HCT116 (cell line): ENCODE results near the gene FGG. TPM values are rescaled to one million over a fixed set of nuclear protein-coding genes. Genes with fewer than 3 reads are reported as not detected.

ENCODE experiments used
- ATAC-seq: fragments of 200-7000 bp; cut with Tn5 transposase; 2 replicates; pipeline ENCODE4 v1.9.1; 2020; ENCODE audit warnings: mild to moderate bottlenecking, moderate library complexity
- BruUV-seq: library from RNA; stranded (reverse); fragments of 400-500 nt; replicated peaks from 2 replicates; lab custom pipeline; 2021; lab: Mats Ljungman, UMichigan
- CTCF ChIA-PET: fragments of 300-600 bp; sonication (Branson Sonifier 250); formaldehyde crosslinking; loops from one replicate; lab custom pipeline; 2021; ENCODE audit warnings: antibody characterized with exemption; lab: Charles Lee
- POLR2A ChIA-PET: fragments of 300-600, 350-600 bp; sonication (Branson Sonifier 250); formaldehyde crosslinking; loops from one replicate; lab custom pipeline; 2021; ENCODE audit warnings: antibody characterized with exemption; lab: Charles Lee
- RAD21 ChIA-PET, 2 experiments: fragments of 300-600 bp; sonication (Branson Sonifier 250); formaldehyde crosslinking; loops; one replicate each; lab custom pipeline; 2023; ENCODE audit warnings: low total read pairs in 2 of 2; ENCODE audit not compliant: uncharacterized antibody in 2 of 2, unreplicated experiment in 2 of 2, low non-redundant PET in 1 of 2; lab: Charles Lee
- DNase-seq: peaks from one replicate; pipeline ENCODE4 v3.0.0-alpha.2; 2010; ENCODE audit warnings: low read depth, low spot score
- H2AFZ ChIP-seq: fragments of 200-600 bp; shearing (Covaris generic), sonication (generic); 2 replicates; pipeline ENCODE4 v1.6.1; 2017; ENCODE audit warnings: low read depth, mixed run types, mixed read lengths, antibody characterized with exemption, low read length; ENCODE audit not compliant: poor library complexity, severe bottlenecking
- H3K27ac ChIP-seq: 2 replicates; pipeline ENCODE4 v1.5.1; 2012; ENCODE audit warnings: low read depth, low read length
- H3K27me3 ChIP-seq: fragments of 200-600 bp; sonication (generic); 2 replicates; pipeline ENCODE4 v1.6.1; 2016; ENCODE audit warnings: mixed run types, low read length, mixed read lengths; ENCODE audit not compliant: insufficient read depth
- H3K36me3 ChIP-seq, 2 experiments: fragments of 200-500 bp in 1 of 2; fragments of 200-600 bp in 1 of 2; sonication (Bioruptor generic) in 1 of 2; sonication (generic) in 1 of 2; 2 replicates each; pipeline versions ENCODE4 v1.5.1 to v1.6.1; 2014 to 2016; ENCODE audit warnings: low read length in 2 of 2, inconsistent platforms in 1 of 2, mixed read lengths in 1 of 2, mixed run types in 1 of 2; ENCODE audit not compliant: insufficient read depth in 2 of 2, control insufficient read depth in 1 of 2
- H3K4me1 ChIP-seq, 2 experiments: fragments of 200-600 bp in 1 of 2; sonication (generic) in 1 of 2; 2 replicates each; pipeline versions ENCODE4 v1.5.1 to v1.6.1; 2012 to 2017; ENCODE audit warnings: low read length in 2 of 2, inconsistent platforms in 1 of 2, mild to moderate bottlenecking in 1 of 2, mixed read lengths in 1 of 2, mixed run types in 1 of 2, moderate library complexity in 1 of 2; ENCODE audit not compliant: insufficient read depth in 2 of 2, control insufficient read depth in 1 of 2
- H3K4me2 ChIP-seq: fragments of 200-600 bp; sonication (generic); 2 replicates; pipeline ENCODE4 v1.6.1; 2017; ENCODE audit warnings: mixed run types, low read length, mixed read lengths
- H3K4me3 ChIP-seq, 2 experiments: fragments of 200-600 bp in 1 of 2; sonication (generic) in 1 of 2; replicated peaks in 1 of 2; 2 replicates each; pipeline ENCODE4 v1.5.1; 2011 to 2016; ENCODE audit warnings: low read length in 2 of 2, control low read depth in 1 of 2, low read depth in 1 of 2, mild to moderate bottlenecking in 1 of 2, mixed read lengths in 1 of 2, mixed run types in 1 of 2
- H3K79me2 ChIP-seq: fragments of 200-600 bp; sonication (generic); 2 replicates; pipeline ENCODE4 v1.6.1; 2017; ENCODE audit warnings: mild to moderate bottlenecking, mixed run types, low read length, moderate library complexity, mixed read lengths; ENCODE audit not compliant: insufficient read depth
- H3K9ac ChIP-seq: fragments of 200-600 bp; sonication (generic); 2 replicates; pipeline ENCODE4 v1.6.1; 2016; ENCODE audit warnings: low read length, mixed read lengths
- H3K9me2 ChIP-seq: fragments of 200-600 bp; sonication (generic), shearing (Covaris generic); 2 replicates; pipeline ENCODE4 v1.6.1; 2017; ENCODE audit warnings: mixed run types, mild to moderate bottlenecking, moderate library complexity; ENCODE audit not compliant: insufficient read depth
- H3K9me3 ChIP-seq, 2 experiments: fragments of 200-500 bp in 1 of 2; fragments of 200-600 bp in 1 of 2; sonication (Bioruptor generic) in 1 of 2; sonication (generic) in 1 of 2; 2 replicates each; pipeline ENCODE4 v1.6.1; 2014 to 2017; ENCODE audit warnings: low read length in 2 of 2, mixed read lengths in 2 of 2, inconsistent platforms in 1 of 2, low read depth in 1 of 2, mild to moderate bottlenecking in 1 of 2, mixed run types in 1 of 2, moderate library complexity in 1 of 2; ENCODE audit not compliant: control insufficient read depth in 1 of 2, insufficient read depth in 1 of 2
- H4K20me1 ChIP-seq: fragments of 200-600 bp; sonication (generic), shearing (Covaris generic); 2 replicates; pipeline ENCODE4 v1.6.1; 2017; ENCODE audit warnings: mixed run types, mild to moderate bottlenecking, moderate library complexity; ENCODE audit not compliant: insufficient read depth
- ATF3 ChIP-seq: IDR thresholded peaks from 2 replicates; pipeline ENCODE4 v1.6.1; 2012
- CBX3 ChIP-seq: IDR thresholded peaks from 2 replicates; pipeline ENCODE4 v1.6.1; 2012; ENCODE audit warnings: low read depth
- CEBPB ChIP-seq: IDR thresholded peaks from 2 replicates; pipeline ENCODE4 v1.6.1; 2012; ENCODE audit warnings: low read depth
- CTCF ChIP-seq, 3 experiments: fragments of 200-600 bp in 1 of 3; sonication (generic) in 1 of 3; IDR thresholded peaks in 2 of 3; conservative IDR thresholded peaks in 1 of 3; 2 replicates each; pipeline ENCODE4 v1.5.1; 2012 to 2017; ENCODE audit warnings: low read depth in 2 of 3, low read length in 2 of 3, antibody characterized with exemption in 1 of 3, borderline replicate concordance in 1 of 3, control low read depth in 1 of 3, mild to moderate bottlenecking in 1 of 3, mixed read lengths in 1 of 3, mixed run types in 1 of 3, moderate library complexity in 1 of 3; ENCODE audit not compliant: insufficient read depth in 1 of 3
- ELF1 ChIP-seq: IDR thresholded peaks from 2 replicates; pipeline ENCODE4 v1.6.1; 2012; ENCODE audit warnings: low read depth, borderline replicate concordance
- EZH2 ChIP-seq: fragments of 200-600 bp; sonication (generic); IDR thresholded peaks from 2 replicates; pipeline ENCODE4 v1.6.1; 2017; ENCODE audit warnings: antibody characterized with exemption, mixed run types
- EZH2phosphoT487 ChIP-seq: fragments of 200-600 bp; IDR thresholded peaks from 2 replicates; pipeline ENCODE4 v1.6.1; 2018; ENCODE audit warnings: antibody characterized with exemption, borderline replicate concordance
- FOSL1 ChIP-seq: IDR thresholded peaks from 2 replicates; pipeline ENCODE4 v1.6.1; 2012; ENCODE audit warnings: low read depth
- JUND ChIP-seq: IDR thresholded peaks from 2 replicates; pipeline ENCODE4 v1.6.1; 2012
- POLR2A ChIP-seq: IDR thresholded peaks from 2 replicates; pipeline ENCODE4 v1.7.0; 2011; ENCODE audit warnings: borderline replicate concordance; ENCODE audit not compliant: insufficient read depth, insufficient read length; ENCODE audit errors: extremely low read depth
- POLR2AphosphoS5 ChIP-seq: IDR thresholded peaks from 2 replicates; pipeline ENCODE4 v1.6.1; 2011; ENCODE audit warnings: mild to moderate bottlenecking, low read depth, low read length, moderate library complexity
- RAD21 ChIP-seq: IDR thresholded peaks from 2 replicates; pipeline ENCODE4 v1.6.1; 2012; ENCODE audit warnings: low read depth, mild to moderate bottlenecking
- REST ChIP-seq: IDR thresholded peaks from 2 replicates; pipeline ENCODE4 v1.6.1; 2012; ENCODE audit warnings: low read depth
- SIN3A ChIP-seq: IDR thresholded peaks from 2 replicates; pipeline ENCODE4 v1.6.1; 2012; ENCODE audit warnings: low read depth
- SP1 ChIP-seq: IDR thresholded peaks from 2 replicates; pipeline ENCODE4 v1.6.1; 2012; ENCODE audit warnings: low read depth
- SRF ChIP-seq: IDR thresholded peaks from 2 replicates; pipeline ENCODE4 v1.6.1; 2012; ENCODE audit warnings: low read depth
- YY1 ChIP-seq: IDR thresholded peaks from 2 replicates; pipeline ENCODE4 v1.6.1; 2011; ENCODE audit warnings: low read length, low read depth, moderate library complexity, mild to moderate bottlenecking; ENCODE audit not compliant: insufficient replicate concordance; ENCODE audit errors: extremely low read depth
- ZFX ChIP-seq: fragments of 450-650 bp; IDR thresholded peaks from 2 replicates; pipeline ENCODE4 v1.6.1; 2017
- intact Hi-C: fragments of 100-400 bp; cut with micrococcal nuclease; formaldehyde crosslinking; loops from 2 replicates; pipeline ENCODE4 v1.10.0; 2022
- total RNA-seq: library from RNA; stranded (reverse); gene quantifications from one replicate; pipeline ENCODE4 v1.2.1, GENCODE V29; 2021; ENCODE audit not compliant: unreplicated experiment
- TF ChIP-seq, protein P1 (sequence below): IDR thresholded peaks from 2 replicates; pipeline ENCODE4 v1.6.1; 2011; ENCODE audit warnings: mild to moderate bottlenecking, low read length, moderate library complexity; ENCODE audit not compliant: insufficient replicate concordance; ENCODE audit errors: extremely low read depth
- TF ChIP-seq, protein P2 (sequence below): IDR thresholded peaks from 2 replicates; pipeline ENCODE4 v1.6.1; 2012

The FGG gene
- total RNA-seq, 1 experiment from 2014 or later, result 2.7 TPM

GRCh38 chr4:154626793-154627484 lies 14.5 kb upstream of the FGG start:
- H3K9ac ChIP-seq, result peak overlapping the region; percentile 43
- RAD21 ChIA-PET, result no interaction called here
- TF ChIP-seq CBX3, result peak; percentile 87; the same call in 1 of the 2 replicates
- peak; percentile 33 for TF ChIP-seq YY1
- peak; percentile 77 to 98 (median 77) for TF ChIP-seq CTCF (IDR thresholded peaks at IDR 0.05 in 2 of 3, conservative IDR thresholded peaks at IDR 0.05 in 1 of 3; ENCODE audit: borderline replicate concordance in 1 of 3, insufficient read depth in 1 of 3, low read depth in 2 of 3, low read length in 2 of 3)
- TF ChIP-seq SIN3A, result no peak
- no peak for TF ChIP-seq ATF3
- no peak for TF ChIP-seq CEBPB
- no peak for TF ChIP-seq SP1
- TF ChIP-seq, protein P1, sequence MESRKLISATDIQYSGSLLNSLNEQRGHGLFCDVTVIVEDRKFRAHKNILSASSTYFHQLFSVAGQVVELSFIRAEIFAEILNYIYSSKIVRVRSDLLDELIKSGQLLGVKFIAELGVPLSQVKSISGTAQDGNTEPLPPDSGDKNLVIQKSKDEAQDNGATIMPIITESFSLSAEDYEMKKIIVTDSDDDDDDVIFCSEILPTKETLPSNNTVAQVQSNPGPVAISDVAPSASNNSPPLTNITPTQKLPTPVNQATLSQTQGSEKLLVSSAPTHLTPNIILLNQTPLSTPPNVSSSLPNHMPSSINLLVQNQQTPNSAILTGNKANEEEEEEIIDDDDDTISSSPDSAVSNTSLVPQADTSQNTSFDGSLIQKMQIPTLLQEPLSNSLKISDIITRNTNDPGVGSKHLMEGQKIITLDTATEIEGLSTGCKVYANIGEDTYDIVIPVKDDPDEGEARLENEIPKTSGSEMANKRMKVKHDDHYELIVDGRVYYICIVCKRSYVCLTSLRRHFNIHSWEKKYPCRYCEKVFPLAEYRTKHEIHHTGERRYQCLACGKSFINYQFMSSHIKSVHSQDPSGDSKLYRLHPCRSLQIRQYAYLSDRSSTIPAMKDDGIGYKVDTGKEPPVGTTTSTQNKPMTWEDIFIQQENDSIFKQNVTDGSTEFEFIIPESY, result no peak
- TF ChIP-seq FOSL1, result no peak
- TF ChIP-seq REST, result no peak
- no peak for TF ChIP-seq JUND
- no peak for TF ChIP-seq ZFX
- TF ChIP-seq POLR2AphosphoS5, result peak; percentile 43; the same call in 1 of the 2 replicates
- no peak for TF ChIP-seq EZH2phosphoT487
- TF ChIP-seq, protein P2, sequence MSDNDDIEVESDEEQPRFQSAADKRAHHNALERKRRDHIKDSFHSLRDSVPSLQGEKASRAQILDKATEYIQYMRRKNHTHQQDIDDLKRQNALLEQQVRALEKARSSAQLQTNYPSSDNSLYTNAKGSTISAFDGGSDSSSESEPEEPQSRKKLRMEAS, result peak; percentile 93
- TF ChIP-seq POLR2A, result no peak
- no peak for TF ChIP-seq ELF1
- TF ChIP-seq RAD21, result peak; percentile 84
- TF ChIP-seq SRF, result no peak
- no peak for TF ChIP-seq EZH2

More at GRCh38 chr4:154626793-154627484, 14.5 kb upstream of the FGG start:
- DNase-seq, result peak; percentile 63
- H3K79me2 ChIP-seq, result no peaks in the 10 kb centered on the region
- peak overlapping the region; percentile 69 for H3K4me2 ChIP-seq
- no TSS peak for BruUV-seq
- peaks cover 6 to 21% of the 10 kb centered on the region in 2 experiments; a peak in 3 of 4 replicates for H3K4me1 ChIP-seq
- H2AFZ ChIP-seq, result peak overlapping the region; percentile 78
- H3K9me2 ChIP-seq, result no peaks in the 10 kb centered on the region
- intact Hi-C loops, result loop anchor here (2.0 kb wide), 2 partner anchors 152 to 302 kb away; no protein-coding TSS in a partner anchor
- H3K4me3 ChIP-seq, result peak overlapping the region; percentile 37 to 52
- H3K9me3 ChIP-seq, result no peaks in the 10 kb centered on the region
- ChIA-PET CTCF (interaction anchor here (0.8 to 9.5 kb wide), 9 partner anchors 8 to 180 kb away, joined by 3 to 175 read pairs (median 4); partner anchors contain the start of gene PLRG1), POLR2A (interaction anchor here (1.5 kb wide), 1 partner anchor 77 kb away, joined by 3 read pairs; the partner anchor contains the start of gene PLRG1)
- no peaks in the 10 kb centered on the region for H3K27me3 ChIP-seq
- peak; percentile 96 for ATAC-seq
- no peak overlapping the region; the same call in 1 of the 2 replicates for H3K27ac ChIP-seq
- H4K20me1 ChIP-seq, result no peaks in the 10 kb centered on the region
- H3K36me3 ChIP-seq, result no peaks in the 10 kb centered on the region
